Mesothelial cell of epicardium (in vitro differentiated cells): ENCODE data around the gene DNAH10. TPM values are rescaled to one million over a fixed set of nuclear protein-coding genes. Genes with fewer than 3 reads are reported as not detected.

Source experiments
- DNase-seq, 2 experiments: peaks; one replicate each; pipeline ENCODE4 v3.0.0; 2021; ENCODE audit warnings: low spot score in 2 of 2; ENCODE audit not compliant: unreplicated experiment in 2 of 2
- H3K27ac Mint-ChIP-seq: 2 replicates; pipeline ENCODE4 v1.8.0; 2021; ENCODE audit warnings: mixed read lengths
- H3K27me3 Mint-ChIP-seq: 2 replicates; pipeline ENCODE4 v1.8.0; 2021; ENCODE audit warnings: low read depth, mixed read lengths
- H3K36me3 Mint-ChIP-seq: 2 replicates; pipeline ENCODE4 v1.8.0; 2021; ENCODE audit warnings: mixed read lengths
- H3K4me1 Mint-ChIP-seq: 2 replicates; pipeline ENCODE4 v1.8.0; 2021; ENCODE audit warnings: mixed read lengths
- H3K4me3 Mint-ChIP-seq: 2 replicates; pipeline ENCODE4 v1.8.0; 2021; ENCODE audit warnings: mild to moderate bottlenecking, moderate library complexity, mixed read lengths
- H3K9me3 Mint-ChIP-seq: 2 replicates; pipeline ENCODE4 v1.8.0; 2021; ENCODE audit warnings: mixed read lengths
- total RNA-seq: library from RNA; stranded (reverse); gene quantifications from 3 replicates; pipeline ENCODE4 v1.2.1, GENCODE V29; 2021
- TF ChIP-seq, protein P1 (sequence below): fragments of 200-600 bp; sonication (generic); IDR thresholded peaks from one replicate; pipeline ENCODE4 v1.5.0; 2021; ENCODE audit warnings: antibody characterized with exemption; ENCODE audit not compliant: unreplicated experiment

Gene DNAH10
- total RNA-seq, 1 donor from 2014 or later: 2.7 TPM

DNA sequence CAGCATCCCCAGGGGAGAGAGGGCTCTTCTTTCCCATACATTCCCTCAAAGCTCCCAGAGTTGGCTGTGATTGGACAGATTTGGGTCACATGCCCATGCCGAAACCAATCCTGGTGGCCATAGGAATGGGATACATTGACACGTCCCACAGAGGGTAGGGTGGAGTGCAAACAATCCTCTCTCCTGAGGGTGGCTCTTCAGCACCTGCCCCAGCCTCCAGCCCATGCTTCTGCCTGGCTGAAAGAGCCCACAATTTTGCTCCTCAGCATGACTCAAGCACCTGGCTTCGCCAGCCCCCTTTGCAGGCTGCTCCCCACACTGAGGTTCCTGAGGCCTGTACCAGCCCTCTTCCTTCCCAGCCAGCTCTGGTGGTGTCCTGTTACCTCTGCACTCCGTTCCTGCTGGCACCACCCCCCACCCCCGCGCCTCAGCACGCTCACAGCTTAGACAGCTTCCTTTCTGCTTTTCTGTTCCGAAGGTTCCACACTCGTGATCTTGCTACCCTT is 138.8 kb downstream of the DNAH10 start:
- peaks cover 10% of the 10 kb centered on the region for H3K27me3 Mint-ChIP-seq
- no peak overlapping the region for H3K4me3 Mint-ChIP-seq

DNA sequence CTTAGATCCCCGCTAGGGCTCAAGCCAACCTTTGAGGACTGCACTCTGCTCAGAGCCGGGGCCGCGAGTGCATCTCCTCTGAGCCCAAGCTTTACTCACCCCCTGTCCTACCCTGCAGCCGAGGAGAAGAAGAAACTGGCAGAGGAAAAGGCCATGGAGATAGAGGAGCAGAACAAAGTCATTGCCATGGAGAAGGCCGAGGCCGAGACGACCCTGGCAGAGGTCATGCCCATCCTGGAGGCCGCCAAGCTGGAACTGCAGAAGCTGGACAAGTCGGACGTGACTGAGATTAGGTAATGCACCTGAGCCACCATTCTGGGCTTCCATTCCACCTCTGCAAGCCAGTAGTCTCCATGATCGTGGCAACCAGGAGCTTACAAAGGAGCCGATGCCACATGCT is 140.7 kb downstream of the DNAH10 start:
- Mint-ChIP-seq H3K27ac (no peak overlapping the region), H3K9me3 (peaks cover 4% of the 10 kb centered on the region), H3K4me3 (no peak overlapping the region), H3K36me3 (no peaks in the 10 kb centered on the region), H3K27me3 (peaks cover 10% of the 10 kb centered on the region), H3K4me1 (peaks cover 29% of the 10 kb centered on the region)
- DNase-seq: no peak
- TF ChIP-seq, protein P1, sequence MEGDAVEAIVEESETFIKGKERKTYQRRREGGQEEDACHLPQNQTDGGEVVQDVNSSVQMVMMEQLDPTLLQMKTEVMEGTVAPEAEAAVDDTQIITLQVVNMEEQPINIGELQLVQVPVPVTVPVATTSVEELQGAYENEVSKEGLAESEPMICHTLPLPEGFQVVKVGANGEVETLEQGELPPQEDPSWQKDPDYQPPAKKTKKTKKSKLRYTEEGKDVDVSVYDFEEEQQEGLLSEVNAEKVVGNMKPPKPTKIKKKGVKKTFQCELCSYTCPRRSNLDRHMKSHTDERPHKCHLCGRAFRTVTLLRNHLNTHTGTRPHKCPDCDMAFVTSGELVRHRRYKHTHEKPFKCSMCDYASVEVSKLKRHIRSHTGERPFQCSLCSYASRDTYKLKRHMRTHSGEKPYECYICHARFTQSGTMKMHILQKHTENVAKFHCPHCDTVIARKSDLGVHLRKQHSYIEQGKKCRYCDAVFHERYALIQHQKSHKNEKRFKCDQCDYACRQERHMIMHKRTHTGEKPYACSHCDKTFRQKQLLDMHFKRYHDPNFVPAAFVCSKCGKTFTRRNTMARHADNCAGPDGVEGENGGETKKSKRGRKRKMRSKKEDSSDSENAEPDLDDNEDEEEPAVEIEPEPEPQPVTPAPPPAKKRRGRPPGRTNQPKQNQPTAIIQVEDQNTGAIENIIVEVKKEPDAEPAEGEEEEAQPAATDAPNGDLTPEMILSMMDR: no peak

More for the DNA sequence above, 138.8 kb downstream of the DNAH10 start:
- H3K36me3 Mint-ChIP-seq: no peaks in the 10 kb centered on the region
- DNase-seq: no peak
- H3K4me1 Mint-ChIP-seq: peaks cover 13% of the 10 kb centered on the region
- no peak overlapping the region for H3K27ac Mint-ChIP-seq
- TF ChIP-seq, protein P1: no peak
- peaks cover 4% of the 10 kb centered on the region for H3K9me3 Mint-ChIP-seq

DNA sequence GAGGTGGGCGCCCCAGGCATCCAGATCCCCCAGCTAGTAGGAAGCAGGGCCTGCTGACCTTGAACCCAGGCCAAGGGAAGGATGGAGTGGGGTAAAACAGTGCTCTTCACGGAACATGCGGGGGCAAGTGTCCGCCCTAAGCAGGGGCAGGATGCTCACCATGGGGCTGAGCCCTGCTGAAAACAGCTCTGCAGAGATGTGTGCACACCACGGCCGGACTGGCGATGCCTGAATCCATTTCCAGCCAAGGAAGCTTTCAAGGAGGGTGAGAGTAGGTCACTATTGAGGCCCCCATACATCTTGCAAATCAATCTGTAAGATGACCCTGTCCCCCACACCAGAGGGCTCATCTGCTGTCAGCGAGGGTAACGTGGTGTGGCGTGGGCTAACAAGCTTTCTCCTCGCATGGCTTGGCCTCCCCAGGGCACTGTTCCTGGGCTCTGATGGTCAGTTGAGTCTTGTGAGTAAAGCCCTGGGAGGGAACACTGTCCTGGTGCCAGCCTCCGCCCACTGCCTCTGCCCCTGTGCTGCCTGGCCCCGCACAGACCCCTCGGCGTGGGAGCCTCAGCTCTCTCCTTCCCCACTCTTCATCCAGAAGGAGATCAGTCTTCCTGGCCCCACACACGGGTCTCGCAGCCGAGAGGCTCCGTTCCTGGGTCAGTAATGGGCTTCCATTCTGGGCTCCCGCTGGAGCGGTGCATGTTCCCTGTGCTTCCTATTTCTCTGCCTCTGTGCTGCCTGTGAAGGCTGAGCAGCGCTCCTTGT is 141.4 kb downstream of the DNAH10 start:
- Mint-ChIP-seq H3K27me3 (peaks cover 10% of the 10 kb centered on the region), H3K9me3 (peaks cover 4% of the 10 kb centered on the region), H3K4me3 (no peak overlapping the region), H3K36me3 (no peaks in the 10 kb centered on the region), H3K4me1 (peaks cover 34% of the 10 kb centered on the region), H3K27ac (no peak overlapping the region)
- no peak for DNase-seq
- TF ChIP-seq, protein P1: no peak

DNA sequence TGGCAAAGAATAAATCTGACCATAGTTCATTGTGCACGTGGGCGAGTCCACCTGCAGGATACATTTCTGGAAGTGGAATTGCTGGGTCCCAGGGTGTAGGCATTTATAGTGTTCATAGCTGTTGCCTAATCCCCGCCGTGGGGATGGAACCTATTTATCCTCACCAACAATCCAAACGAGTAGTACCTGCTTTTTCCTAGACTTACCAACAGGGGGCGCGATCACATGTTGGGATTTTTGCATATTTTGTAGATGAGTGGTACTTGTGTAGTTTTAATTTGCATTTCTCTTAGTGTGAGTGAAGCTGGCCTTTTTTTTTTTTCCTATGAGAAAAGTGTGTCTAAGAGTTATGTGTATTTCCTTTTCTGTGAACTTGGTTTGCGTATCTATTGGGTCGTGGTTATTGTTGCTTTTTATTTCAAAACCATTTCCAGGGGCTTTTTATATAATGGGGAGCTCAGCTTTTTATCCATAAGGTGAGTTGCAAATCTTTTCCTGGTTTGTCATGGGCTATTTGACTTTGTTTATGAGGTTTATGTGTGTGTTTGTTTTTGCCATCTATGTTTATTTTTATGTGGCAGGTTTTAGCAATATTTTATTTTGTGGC is 143.3 kb downstream of the DNAH10 start:
- Mint-ChIP-seq H3K36me3 (no peaks in the 10 kb centered on the region), H3K9me3 (no peaks in the 10 kb centered on the region), H3K27ac (peak overlapping the region; percentile 11), H3K27me3 (peaks cover 5% of the 10 kb centered on the region), H3K4me3 (no peak overlapping the region), H3K4me1 (peaks cover 38% of the 10 kb centered on the region)
- no peak for DNase-seq
- TF ChIP-seq, protein P1: peak; percentile 90

- H3K36me3 Mint-ChIP-seq: no peaks in the 10 kb centered on the region
- H3K27me3 Mint-ChIP-seq: peaks cover 5% of the 10 kb centered on the region
- TF ChIP-seq, protein P1: no peak
- DNase-seq: no peak
- H3K27ac Mint-ChIP-seq: peak overlapping the region; percentile 83
- no peaks in the 10 kb centered on the region for H3K9me3 Mint-ChIP-seq
- H3K4me1 Mint-ChIP-seq: peaks cover 33% of the 10 kb centered on the region
- peak overlapping the region; percentile 43 for H3K4me3 Mint-ChIP-seq
These were observed 144.8 kb downstream of the DNAH10 start for GRCh38 chr12:123906711-123907420.
